ENCODE data around the gene SSTR4. TPM values are rescaled to one million over a fixed set of nuclear protein-coding genes. Genes with fewer than 3 reads are reported as not detected.

Gene SSTR4
- total RNA-seq, 3 donors from 2014 or later (not counting 1 experiment from before 2014, with no cell fraction given), result not detected

DNA sequence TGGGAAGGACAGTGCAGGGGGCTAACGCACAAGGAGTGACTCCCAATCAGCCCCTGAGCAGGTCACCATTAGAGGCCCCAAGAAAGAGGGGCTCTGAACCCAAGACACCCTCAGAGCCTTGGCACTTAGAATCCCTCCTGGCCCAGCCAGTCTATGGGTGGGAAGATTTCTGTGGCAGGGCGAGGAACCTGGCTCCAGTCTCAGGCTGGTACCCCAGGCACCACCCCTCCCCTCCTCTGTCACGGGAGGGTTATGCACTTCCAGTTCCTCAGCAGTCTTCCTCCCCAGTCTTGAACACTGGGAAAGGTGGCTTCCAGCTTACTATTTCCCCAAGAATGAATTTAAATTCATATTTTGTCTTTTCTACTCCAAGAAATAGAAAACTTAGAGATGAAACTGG lies 27.6 kb upstream of the SSTR4 start:
- no peaks in the 10 kb centered on the region for H3K4me1 Mint-ChIP-seq
- Histone ChIP-seq H3K27me3 (ENCODE audit: control insufficient read depth, insufficient read depth, low read length) (no peaks in the 10 kb centered on the region), H3K27ac (ENCODE audit: low read length) (no peak overlapping the region), H3K9me3 (ENCODE audit: control insufficient read depth, insufficient read depth, low read length) (no peaks in the 10 kb centered on the region), H3K4me1 (ENCODE audit: control insufficient read depth, insufficient read depth, low read length) (no peaks in the 10 kb centered on the region), H3K4me3 (ENCODE audit: low read length) (no peak overlapping the region), H3K36me3 (ENCODE audit: control insufficient read depth, insufficient read depth, low read length) (no peaks in the 10 kb centered on the region)
- H3K27ac Mint-ChIP-seq, result no peak overlapping the region
- TF ChIP-seq, protein P1, sequence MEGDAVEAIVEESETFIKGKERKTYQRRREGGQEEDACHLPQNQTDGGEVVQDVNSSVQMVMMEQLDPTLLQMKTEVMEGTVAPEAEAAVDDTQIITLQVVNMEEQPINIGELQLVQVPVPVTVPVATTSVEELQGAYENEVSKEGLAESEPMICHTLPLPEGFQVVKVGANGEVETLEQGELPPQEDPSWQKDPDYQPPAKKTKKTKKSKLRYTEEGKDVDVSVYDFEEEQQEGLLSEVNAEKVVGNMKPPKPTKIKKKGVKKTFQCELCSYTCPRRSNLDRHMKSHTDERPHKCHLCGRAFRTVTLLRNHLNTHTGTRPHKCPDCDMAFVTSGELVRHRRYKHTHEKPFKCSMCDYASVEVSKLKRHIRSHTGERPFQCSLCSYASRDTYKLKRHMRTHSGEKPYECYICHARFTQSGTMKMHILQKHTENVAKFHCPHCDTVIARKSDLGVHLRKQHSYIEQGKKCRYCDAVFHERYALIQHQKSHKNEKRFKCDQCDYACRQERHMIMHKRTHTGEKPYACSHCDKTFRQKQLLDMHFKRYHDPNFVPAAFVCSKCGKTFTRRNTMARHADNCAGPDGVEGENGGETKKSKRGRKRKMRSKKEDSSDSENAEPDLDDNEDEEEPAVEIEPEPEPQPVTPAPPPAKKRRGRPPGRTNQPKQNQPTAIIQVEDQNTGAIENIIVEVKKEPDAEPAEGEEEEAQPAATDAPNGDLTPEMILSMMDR (IDR thresholded peaks at IDR 0.05), result no peak
- no peaks in the 10 kb centered on the region for H3K36me3 Mint-ChIP-seq
- no peaks in the 10 kb centered on the region for H3K27me3 Mint-ChIP-seq (ENCODE audit: low read depth in 2 of 2)
- no peaks in the 10 kb centered on the region for H3K9me3 Mint-ChIP-seq
- no peak overlapping the region for H3K4me3 Mint-ChIP-seq
- 80% methylated on average over 3 of the region's 3 CpGs for WGBS (ENCODE audit: insufficient coverage)
- intact Hi-C loops (cut with micrococcal nuclease), result no loop called here
- ATAC-seq, result no peak
- no peak for DNase-seq

DNA sequence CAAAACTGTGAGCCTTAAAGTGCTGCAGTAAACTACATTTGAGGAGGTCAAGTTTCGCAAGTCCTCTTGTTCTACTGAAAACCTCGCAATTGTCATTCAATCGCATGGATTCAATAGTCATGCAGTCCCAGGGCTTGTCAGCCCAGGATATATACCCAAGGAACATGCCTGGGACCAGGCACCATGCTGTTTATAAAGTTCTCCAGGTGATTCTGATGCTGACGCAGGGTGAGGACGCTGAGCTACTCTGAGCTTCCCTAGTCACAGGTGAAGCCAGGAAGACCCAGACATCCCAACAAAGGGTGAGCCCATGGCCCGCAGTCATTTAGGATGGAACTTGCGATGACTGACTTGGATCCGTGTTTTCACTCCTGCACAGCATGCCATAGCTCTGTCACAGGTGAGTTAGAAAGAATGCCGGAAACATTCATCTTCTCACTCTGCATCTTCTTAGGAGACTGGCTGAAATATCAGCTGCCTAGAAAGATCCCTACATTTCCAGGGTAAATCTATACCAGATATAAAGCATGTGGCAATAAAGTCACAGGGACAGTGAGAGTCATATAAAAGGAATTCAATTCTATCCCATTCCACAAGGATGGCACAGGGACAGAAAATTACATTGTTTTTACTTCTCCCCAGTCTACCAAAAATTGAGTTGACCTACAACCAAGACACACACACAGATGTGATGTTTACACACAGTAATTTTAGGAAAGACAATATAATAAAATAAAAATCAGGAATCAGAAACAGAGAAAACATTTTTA lies 27.0 kb upstream of the SSTR4 start:
- Histone ChIP-seq H3K4me3 (ENCODE audit: low read length) (no peak overlapping the region), H3K36me3 (ENCODE audit: control insufficient read depth, insufficient read depth, low read length) (no peaks in the 10 kb centered on the region), H3K27me3 (ENCODE audit: control insufficient read depth, insufficient read depth, low read length) (no peaks in the 10 kb centered on the region), H3K27ac (ENCODE audit: low read length) (no peak overlapping the region), H3K9me3 (ENCODE audit: control insufficient read depth, insufficient read depth, low read length) (no peaks in the 10 kb centered on the region), H3K4me1 (ENCODE audit: control insufficient read depth, insufficient read depth, low read length) (no peaks in the 10 kb centered on the region)
- no peaks in the 10 kb centered on the region for H3K4me1 Mint-ChIP-seq
- no peaks in the 10 kb centered on the region for H3K36me3 Mint-ChIP-seq
- no peak for ATAC-seq
- no peak for DNase-seq
- intact Hi-C loops (cut with micrococcal nuclease), result no loop called here
- TF ChIP-seq, protein P1 (IDR thresholded peaks at IDR 0.05), result no peak
- 85% methylated on average over 9 of the region's 9 CpGs for WGBS (ENCODE audit: insufficient coverage)
- H3K27me3 Mint-ChIP-seq (ENCODE audit: low read depth in 2 of 2), result no peaks in the 10 kb centered on the region
- no peaks in the 10 kb centered on the region for H3K9me3 Mint-ChIP-seq
- no peak overlapping the region for H3K27ac Mint-ChIP-seq
- H3K4me3 Mint-ChIP-seq, result no peak overlapping the region

DNA sequence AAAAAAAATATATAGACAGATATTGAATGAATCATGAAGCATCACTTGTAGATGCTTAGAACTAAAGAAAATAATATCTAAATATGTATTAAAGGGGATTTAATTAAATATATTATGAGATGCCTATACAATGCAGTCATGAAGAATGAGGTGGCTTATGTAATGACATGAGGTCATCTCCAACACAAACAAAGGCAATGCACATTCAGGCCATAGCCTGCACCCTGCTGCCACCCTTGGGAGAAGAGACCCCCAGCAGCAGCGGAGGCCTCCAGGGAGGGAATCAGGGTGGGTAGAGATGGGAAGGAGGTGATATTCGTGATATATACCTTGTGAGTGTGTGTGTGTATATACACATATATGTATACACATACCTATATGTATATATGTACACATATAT lies 26.4 kb upstream of the SSTR4 start:
- peaks cover 0 to 2% of the 10 kb centered on the region in 2 donors for H3K27me3 Mint-ChIP-seq (ENCODE audit: low read depth in 2 of 2)
- no peaks in the 10 kb centered on the region for H3K36me3 Mint-ChIP-seq
- Histone ChIP-seq H3K36me3 (ENCODE audit: control insufficient read depth, insufficient read depth, low read length) (no peaks in the 10 kb centered on the region), H3K27me3 (ENCODE audit: control insufficient read depth, insufficient read depth, low read length) (no peaks in the 10 kb centered on the region), H3K4me3 (ENCODE audit: low read length) (no peak overlapping the region), H3K4me1 (ENCODE audit: control insufficient read depth, insufficient read depth, low read length) (no peaks in the 10 kb centered on the region), H3K9me3 (ENCODE audit: control insufficient read depth, insufficient read depth, low read length) (no peaks in the 10 kb centered on the region), H3K27ac (ENCODE audit: low read length) (no peak overlapping the region)
- TF ChIP-seq, protein P1 (IDR thresholded peaks at IDR 0.05), result no peak
- H3K27ac Mint-ChIP-seq, result no peak overlapping the region
- no CpG with 5 or more reads among the region's 2 CpGs for WGBS (ENCODE audit: insufficient coverage)
- no peaks in the 10 kb centered on the region for H3K4me1 Mint-ChIP-seq
- no peak overlapping the region for H3K4me3 Mint-ChIP-seq
- DNase-seq (no peak), ATAC-seq (no peak)
- intact Hi-C loops (cut with micrococcal nuclease), result no loop called here
- no peaks in the 10 kb centered on the region for H3K9me3 Mint-ChIP-seq

DNA sequence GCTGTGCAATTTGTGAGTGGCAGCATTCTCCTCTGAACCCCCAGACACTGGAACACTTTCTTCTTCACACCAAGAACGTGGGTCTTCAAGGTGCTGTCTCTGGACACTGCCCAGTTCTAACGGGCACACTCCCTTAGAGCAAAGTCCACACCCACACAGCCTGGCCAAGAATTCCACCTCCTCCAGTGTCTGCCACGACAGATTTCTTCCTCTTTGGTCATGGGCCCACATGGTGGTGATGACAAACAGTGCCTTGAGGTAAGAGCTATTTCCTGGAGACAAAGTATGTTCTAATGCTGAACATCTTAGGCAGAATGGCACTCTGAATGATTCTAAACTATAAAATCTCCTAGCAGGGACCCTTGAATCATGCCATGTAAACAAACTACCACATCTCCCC lies 25.5 kb upstream of the SSTR4 start:
- H3K27ac Mint-ChIP-seq, result no peak overlapping the region

More for the DNA sequence above, 25.5 kb upstream of the SSTR4 start:
- Histone ChIP-seq H3K4me1 (ENCODE audit: control insufficient read depth, insufficient read depth, low read length) (no peaks in the 10 kb centered on the region), H3K36me3 (ENCODE audit: control insufficient read depth, insufficient read depth, low read length) (no peaks in the 10 kb centered on the region), H3K9me3 (ENCODE audit: control insufficient read depth, insufficient read depth, low read length) (no peaks in the 10 kb centered on the region), H3K27me3 (ENCODE audit: control insufficient read depth, insufficient read depth, low read length) (no peaks in the 10 kb centered on the region), H3K27ac (ENCODE audit: low read length) (no peak overlapping the region), H3K4me3 (ENCODE audit: low read length) (no peak overlapping the region)
- DNase-seq, result no peak
- peaks cover 0 to 2% of the 10 kb centered on the region in 2 donors for H3K27me3 Mint-ChIP-seq (ENCODE audit: low read depth in 2 of 2)
- intact Hi-C loops (cut with micrococcal nuclease), result no loop called here
- H3K4me3 Mint-ChIP-seq, result no peak overlapping the region
- H3K9me3 Mint-ChIP-seq, result no peaks in the 10 kb centered on the region
- TF ChIP-seq, protein P1 (IDR thresholded peaks at IDR 0.05), result no peak
- no peaks in the 10 kb centered on the region for H3K4me1 Mint-ChIP-seq
- 32% methylated on average over 3 of the region's 3 CpGs for WGBS (ENCODE audit: insufficient coverage)
- ATAC-seq, result no peak
- no peaks in the 10 kb centered on the region for H3K36me3 Mint-ChIP-seq

All from natural killer cell (primary cell).